GM21619 (cell line): Measurements from ENCODE around the gene SEMA3B.

Source experiments
- ATAC-seq: cut with Tn5 transposase; IDR thresholded peaks from one replicate; pipeline ENCODE4 v1.9.1; 2021; ENCODE audit not compliant: unreplicated experiment

The SEMA3B gene

DNA sequence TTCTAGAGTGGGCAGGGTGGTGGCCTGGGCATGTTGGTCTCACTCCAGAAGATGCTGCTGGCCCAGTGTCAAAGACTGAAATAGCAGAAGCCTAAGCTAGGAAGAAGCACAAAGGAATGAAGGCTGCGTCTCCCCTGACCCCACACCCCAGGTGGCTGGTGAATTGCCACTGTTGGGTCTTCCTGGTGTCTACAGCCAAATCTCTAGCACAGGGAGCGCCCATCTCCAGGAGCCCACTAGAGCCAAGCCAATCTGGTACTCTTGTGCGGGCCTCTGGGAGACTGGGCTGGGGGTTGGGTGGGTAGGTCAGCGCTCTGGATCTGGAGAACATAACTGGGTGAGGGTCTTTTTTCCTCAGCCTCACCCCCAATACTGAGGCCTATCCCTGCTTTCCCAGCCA, 58.2 kb downstream of the SEMA3B start:
- no peak for ATAC-seq
